GM21390 (cell line): ENCODE data around the gene TRIP6.
A peak's percentile ranks its signal among the peaks of the same experiment; 100 is the strongest.

ENCODE experiments used
- ATAC-seq: cut with Tn5 transposase; IDR thresholded peaks from one replicate; pipeline ENCODE4 v1.9.1; 2021; ENCODE audit not compliant: unreplicated experiment

Gene TRIP6

DNA sequence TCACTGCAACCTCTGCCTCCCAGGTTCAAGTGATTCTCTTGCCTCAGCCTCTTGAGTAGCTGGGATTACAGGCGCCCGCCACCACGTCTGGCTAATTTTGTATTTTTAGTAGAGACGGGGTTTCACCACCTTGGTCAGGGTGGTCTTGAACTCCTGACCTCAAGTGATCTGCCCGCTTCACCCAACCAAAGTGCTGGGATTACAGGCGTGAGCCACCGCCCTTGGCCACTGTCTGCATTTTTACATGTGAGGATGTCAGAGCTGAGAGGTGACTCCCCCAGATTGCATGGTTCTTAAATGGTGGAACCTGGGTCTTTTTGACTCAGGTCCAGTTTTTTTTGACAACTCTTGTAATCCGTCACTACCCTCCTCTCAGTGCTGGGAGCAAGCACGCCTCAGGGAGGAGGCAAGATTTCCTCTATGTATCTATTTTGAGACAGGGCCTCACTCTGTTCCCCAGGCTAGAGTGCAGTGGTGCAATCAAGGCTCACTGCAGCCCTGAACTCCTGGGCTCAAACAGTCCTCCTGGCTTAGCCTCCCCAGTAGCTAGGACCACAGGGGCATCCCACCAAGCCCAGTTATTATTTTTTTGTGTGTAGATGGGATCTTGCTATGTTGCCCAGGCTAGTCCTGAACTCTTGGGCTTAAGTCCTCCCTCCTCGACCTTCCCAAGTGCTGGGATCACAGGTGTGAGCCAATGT, 6.6 kb downstream of the TRIP6 start:
- ATAC-seq, result no peak

DNA sequence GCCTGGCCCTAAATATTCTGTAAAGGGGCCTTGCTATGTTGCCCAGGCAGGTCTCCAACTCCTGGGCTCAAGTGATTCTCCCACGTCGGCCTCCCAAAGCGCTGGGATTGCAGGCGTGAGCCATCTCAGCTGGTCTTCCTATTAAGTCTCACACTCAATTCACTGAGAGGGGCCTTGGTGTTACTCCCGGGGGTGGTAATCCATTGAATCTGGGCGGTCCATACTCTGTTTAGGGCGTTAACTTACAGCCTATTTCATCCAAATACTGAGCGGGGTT, 7.1 kb downstream of the TRIP6 start:
- ATAC-seq, result no peak

DNA sequence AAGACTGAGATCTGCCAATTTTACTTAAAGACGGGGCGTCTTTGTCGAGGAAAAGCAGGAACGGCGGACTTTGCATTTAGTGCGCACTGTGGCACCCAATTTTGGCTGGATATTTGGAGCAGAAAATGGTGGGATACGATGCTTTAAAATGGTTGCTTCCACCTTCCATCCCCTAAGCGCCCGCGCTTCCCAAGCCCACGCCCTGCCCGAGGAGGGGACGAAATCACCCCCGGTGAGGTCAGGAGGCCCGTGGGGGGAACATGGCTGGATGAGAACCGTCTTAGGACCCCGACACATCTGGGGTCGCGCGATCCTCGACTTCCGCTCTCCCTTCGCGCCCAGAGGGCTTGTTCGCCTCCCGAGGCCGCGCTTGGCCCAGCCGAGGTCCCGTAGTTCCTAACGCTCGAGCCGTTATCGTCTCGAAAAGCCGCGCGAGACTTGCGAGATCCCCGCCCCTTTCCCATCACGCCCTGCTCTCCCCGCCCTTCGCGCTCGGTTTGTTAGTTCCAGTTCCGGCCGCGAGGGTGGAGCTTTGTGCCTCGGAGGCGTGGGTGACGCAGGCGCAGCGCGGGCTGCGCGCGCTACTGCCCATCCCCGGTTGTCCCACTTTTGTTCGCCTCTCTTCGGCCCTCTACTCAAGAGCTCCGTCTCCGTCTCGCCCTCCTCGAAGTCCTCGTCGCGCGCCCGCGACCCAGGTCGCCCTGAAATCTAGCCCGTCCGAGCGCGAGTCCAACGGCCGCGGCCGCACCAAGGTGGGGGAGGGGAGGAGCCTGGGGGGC, 7.6 kb downstream of the TRIP6 start, which contains the start of gene SRRT:
Gene SRRT (plus strand): TSS at position 527 of the 779 bp plus-strand sequence. CDS start 488 bp downstream, outside the sequence.
- ATAC-seq, result peak; percentile 86

DNA sequence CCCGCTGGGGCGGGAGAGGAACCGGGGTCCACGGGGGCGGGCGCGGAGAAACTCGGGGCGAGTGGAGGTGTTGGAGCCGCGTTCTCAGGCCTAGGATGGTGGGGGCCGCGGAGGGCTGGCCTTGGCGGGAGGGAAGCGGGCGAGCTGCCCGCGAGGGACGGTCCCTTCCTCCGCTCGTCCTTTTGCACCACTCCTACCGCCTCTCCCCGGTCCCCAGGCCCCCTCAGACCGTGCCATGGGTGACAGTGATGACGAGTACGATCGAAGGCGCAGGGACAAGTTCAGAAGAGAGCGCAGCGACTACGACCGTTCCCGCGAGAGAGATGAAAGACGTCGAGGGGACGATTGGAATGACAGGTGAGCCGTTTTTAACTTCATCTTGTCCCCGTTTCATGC, 8.2 kb downstream of the TRIP6 start:
- ATAC-seq, result peak; percentile 30

DNA sequence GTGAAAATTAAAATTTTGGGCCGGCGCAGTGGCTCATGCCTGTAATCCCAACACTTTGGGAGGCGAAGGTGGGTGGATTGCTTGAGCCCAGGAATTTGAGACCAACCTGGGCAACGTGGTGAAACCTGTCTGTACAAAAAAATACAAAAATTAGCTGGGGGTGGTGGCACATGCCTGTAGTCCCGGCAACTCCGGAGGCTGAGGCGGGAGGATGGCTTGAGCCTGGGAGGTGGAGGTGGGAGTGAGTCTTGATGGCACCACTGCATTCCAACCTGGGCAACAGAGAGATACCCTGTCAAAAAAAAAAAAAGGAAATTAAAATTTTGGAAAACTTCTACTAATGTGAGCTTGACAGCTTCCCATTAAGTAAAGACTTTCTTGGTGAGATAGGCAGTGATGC, 10.8 kb downstream of the TRIP6 start:
- ATAC-seq, result no peak

DNA sequence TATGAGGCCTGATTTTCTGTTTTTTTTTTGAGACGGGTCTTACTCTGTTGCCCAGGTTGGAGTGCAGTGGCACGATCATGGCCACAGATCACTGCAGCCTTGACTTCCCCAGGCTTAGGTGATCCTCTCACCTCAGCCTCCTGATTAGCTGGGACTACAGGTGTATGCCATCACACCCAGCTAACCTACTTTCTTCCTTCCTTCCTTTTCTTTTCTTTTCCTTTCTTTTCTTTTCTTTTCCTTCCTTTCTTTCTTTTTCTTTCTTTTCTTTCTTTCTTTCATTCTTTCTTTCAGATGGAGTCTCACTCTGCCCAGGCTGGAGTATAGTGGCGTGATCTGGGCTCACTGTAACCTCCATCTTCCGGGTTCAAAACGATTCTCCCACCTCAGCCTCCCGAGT, 11.5 kb downstream of the TRIP6 start:
- ATAC-seq, result no peak

DNA sequence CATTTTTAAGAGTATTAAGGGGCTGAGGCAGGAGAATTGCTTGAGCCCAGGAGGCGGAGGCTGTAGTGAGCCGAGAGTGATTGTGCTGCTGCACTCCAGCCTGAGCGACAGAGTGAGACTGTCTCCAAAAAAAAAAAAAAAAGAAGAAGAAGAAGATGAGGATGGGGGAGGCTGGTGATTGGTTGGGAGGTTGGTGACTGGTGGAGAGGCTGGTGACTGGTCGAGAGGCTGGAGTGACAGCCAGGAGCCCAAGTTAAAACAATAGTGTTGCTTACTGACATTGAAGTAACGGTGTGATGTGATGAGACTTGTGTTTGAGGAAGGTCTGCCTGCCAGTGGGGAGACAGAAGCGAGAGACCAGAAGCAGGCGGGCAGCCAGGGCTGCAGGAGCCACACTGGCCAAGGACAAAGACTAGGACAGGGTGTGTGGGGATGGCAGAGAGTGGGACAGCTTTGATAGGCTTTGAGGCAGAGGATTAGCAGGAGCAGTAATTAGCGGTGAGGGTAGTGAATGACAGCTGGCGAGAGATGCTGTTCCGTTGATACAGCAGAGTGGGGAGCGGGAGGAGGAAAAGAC, 12.6 kb downstream of the TRIP6 start:
- ATAC-seq, result no peak

DNA sequence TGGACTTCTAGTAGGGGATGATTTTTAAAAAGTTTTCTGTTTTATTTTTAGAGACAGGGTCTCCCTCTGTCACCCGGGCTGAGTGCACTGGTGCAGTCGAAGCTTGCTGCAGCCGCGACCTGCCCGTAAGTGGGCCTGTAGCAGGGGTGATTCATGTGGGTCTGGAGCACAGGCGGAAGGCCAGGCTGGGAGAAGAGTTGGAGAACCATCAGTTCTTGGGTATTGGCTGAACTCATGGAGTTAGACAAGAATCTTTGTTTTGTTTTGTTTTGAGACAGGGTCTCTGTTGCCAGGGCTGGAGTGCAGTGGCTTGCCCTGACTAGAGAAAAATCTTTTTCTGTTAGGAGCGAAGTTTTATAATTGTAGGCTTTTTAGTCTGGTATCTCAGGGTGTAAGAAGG, 13.5 kb downstream of the TRIP6 start:
- no peak for ATAC-seq

DNA sequence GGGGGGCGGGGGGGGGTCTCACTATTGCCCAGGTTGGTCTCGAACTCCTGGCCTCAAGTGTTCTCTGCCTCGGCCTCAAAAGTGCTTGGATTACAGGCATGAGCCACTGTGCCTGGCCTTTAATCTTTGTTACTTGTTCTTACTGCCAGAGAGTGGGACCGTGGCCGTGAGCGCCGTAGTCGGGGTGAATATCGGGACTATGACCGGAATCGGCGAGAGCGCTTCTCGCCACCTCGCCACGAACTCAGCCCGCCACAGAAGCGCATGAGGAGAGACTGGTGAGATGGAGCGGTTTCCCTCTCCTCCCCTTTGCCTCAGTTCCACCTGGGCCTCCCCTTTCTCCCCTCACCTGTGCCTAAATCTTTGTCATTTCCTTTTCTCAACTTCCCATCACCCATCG, 13.9 kb downstream of the TRIP6 start:
- ATAC-seq, result no peak

DNA sequence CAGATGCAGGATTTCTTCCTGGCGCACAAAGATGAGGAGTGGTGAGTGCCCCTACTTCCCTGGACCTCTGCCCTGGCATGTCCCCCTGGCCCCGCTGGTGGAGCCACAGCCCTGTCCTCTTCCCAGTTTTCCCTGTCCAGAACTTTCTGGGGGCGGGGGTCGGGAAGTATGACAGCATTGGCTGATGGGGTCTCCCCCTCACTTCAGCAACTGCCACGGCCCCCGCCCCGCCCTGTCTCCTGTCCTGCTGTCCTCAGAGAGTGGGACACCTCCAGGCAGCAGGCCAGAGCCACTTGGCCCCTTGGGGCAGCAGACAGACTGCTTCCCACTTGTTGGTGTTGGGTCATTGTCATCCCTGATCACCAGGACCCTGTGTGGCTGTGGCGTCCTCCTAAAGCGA, 15.0 kb downstream of the TRIP6 start:
- ATAC-seq, result no peak

DNA sequence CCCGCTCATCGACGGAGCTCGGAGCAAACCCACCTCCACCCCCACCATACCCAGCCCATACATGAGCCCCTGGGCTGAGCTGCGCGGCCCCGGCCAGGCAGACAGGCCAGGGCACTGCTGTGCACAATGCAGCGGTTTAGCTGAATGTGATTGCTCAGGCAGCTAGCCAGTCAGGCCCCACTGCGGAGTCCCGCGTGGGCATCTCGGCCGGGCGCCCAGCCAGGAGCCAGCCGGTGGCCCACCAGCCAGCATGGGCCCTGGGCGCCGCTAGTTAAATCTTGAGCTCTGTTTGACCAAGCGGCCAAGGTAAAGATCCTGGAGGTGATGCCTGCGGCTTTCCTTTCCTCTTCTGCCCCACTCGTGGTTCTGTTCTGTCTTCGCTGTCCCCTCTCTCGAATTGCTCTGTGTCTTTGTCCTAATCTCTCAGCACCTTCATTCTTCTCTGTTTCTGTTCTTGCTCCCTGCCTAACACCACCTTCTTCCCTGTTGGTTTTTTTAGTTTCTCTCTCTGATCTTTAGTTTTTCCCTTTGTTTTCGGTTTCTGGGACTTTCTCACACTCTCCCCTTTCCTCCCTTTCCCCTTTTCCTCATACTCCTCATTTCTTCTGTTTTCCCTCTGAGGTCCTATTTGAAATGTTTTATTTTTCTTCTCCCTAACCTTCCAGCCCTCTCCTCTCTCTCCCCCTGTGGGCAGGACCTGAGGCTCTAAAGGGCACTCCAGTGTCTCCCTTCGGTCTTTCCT, 15.8 kb downstream of the TRIP6 start:
- ATAC-seq, result no peak

DNA sequence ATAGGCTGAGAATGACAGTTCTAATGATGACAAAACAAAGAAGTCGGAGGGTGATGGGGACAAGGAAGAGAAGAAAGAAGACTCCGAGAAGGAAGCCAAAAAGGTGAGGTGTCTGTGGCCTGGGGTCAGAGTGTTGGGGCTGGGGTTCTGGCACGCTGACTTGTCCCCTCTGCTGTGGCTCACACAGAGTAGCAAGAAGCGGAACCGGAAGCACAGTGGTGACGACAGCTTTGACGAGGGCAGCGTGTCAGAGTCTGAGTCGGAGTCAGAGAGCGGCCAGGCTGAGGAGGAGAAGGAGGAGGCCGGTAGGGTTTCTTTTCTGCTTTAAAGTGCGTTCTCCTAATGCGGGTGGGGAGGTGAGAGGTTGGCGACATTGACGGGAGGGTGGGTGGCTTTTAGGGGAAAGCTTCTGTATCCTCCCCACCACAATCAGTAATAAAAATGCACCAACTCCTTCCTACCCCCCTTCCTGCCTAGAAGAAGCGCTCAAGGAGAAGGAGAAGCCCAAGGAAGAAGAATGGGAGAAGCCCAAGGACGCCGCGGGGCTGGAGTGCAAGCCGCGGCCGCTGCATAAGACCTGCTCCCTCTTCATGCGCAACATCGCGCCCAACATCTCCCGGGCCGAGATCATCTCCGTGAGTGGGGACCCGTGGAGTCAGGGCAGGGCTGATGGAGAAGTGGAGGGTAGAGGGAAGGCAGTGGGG, 17.7 kb downstream of the TRIP6 start:
- ATAC-seq, result no peak

DNA sequence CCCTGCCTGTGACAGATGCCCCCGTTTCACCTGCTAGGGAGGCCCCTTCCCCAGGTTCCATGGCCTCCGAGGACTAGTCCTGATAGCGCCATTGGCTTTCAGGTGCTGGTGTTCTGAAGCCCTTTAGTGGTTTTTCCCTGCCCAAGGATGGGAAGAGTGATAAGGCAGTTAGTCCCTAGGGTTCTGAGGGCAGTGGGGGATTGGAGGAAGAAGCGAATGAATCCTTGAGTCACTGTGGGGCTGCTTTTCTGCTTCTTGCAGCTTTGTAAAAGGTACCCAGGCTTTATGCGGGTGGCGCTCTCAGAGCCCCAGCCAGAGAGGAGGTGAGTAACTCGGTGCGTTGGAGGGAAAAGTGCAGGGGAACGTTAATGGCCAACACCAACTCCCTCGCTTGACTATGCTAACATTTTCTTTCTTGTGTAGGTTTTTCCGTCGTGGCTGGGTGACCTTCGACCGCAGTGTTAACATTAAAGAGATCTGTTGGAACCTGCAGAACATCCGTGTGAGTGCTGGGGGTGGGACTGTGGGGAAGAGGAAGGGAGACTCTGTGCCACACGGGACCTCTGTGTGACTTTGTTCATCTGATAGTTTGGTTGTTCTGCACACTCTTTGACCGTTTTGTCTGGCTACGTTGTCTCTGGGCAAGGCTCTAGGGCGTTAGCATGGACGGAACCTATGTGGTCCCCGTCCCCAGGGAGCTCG, 18.4 kb downstream of the TRIP6 start:
- no peak for ATAC-seq

DNA sequence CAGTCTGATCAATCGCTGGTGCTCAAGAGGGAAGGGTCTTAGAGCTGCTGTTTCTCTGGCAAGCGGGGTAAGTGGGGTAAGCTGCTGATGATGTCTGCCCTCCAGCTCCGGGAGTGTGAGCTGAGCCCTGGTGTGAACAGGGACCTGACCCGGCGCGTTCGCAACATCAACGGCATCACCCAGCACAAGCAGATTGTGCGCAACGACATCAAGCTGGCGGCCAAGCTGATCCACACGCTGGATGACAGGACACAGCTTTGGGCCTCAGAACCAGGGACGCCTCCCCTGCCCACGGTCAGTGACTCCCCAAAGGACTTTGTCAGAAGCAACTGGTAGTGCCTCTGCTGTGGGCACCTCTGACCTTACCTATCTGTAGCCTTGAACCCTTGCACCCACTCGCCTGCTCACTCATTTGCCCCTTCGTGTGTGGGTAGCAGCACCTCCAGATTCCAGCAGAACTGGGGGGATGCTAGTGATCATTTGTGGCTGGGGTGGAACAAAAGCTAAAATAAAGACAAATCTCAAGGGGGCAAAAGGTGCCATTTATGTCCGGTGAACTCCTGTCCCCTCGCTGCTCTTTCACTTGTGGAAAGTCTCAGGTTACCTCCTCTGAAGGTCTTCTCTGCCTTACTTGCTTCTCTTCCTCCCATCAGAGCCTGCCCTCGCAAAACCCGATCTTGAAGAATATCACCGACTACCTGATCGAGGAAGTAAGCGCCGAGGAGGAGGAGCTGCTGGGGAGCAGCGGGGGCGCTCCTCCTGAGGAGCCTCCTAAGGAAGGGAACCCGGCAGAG, 19.2 kb downstream of the TRIP6 start:
- ATAC-seq, result no peak

DNA sequence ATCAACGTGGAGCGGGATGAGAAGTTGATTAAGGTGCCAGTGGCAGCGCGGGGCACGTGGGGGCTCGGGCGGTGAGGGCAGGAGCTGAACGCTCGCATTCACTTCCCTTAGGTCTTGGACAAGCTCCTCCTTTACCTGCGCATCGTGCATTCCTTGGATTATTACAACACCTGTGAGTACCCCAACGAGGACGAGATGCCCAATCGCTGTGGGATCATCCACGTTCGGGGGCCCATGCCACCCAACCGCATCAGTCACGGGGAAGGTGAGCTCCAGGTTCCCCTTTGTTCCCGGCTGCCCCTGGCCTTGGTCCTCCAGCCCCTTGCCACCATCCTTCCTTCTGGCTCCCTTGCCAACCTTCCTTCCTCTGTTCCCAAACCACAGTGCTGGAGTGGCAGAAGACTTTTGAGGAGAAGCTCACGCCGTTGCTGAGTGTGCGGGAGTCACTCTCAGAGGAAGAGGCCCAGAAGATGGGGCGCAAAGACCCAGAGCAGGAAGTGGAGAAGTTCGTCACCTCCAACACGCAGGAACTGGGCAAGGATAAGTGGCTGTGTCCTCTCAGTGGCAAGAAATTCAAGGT, 19.8 kb downstream of the TRIP6 start:
- ATAC-seq, result no peak

DNA sequence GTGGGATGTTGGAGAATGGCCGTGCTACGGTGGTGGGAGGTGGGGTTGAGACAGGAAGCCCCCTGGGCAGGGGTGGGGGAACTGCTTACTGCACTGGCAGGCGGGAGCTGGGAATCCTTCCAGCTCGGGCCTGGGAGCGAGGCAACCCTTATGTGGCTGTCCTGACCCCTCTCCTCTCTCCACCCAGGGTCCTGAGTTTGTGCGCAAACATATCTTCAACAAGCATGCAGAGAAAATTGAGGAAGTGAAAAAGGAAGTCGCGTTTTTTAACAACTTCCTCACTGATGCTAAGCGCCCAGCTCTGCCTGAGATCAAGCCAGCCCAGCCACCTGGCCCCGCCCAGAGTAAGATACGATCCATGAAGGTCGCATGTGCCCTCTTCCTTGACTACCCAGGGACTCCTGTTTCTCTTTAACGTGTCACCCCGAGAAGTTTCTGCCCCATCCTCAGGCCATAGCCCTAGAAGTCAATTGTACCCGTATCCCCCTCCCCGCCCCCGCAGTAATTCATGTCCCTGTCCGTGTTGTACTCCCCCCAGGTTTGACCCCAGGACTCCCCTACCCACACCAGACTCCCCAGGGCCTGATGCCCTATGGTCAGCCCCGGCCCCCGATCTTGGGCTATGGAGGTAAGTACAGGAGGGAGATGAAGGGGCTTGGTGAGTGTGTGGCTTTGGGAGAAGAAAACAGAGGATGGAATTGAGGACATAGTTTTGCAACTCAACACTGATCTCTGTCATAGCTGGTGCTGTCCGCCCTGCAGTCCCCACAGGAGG, 20.5 kb downstream of the TRIP6 start:
- peak; percentile 40 for ATAC-seq

DNA sequence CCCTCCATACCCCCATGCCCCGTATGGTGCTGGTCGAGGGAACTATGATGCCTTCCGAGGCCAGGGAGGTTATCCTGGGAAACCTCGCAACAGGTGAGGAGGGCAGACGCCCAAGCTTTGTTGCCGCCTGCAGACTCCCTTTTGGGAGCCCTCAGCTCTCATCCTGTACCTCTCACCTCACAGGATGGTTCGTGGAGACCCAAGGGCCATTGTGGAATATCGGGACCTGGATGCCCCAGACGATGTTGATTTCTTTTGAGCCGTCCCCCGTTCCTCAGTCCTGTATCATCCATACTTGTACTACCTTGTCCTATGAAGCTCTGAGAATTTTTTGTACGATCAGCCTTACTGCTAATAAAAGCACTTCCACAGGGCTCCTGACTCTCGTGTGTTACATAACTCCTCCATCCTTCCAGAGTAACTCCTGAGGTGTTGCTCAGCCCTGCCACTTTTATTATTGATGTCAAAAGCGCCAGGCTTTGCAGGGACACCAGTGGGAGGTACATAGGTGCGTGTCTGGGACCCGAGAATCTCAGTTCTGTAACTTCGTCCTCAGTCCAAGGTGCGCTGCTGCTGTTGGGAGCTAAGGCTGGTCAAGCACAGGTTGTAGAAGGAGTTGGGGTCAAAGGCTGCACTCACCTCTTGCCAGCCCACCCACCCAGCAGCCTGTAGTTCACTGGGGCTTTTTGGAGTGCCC, 21.3 kb downstream of the TRIP6 start:
- ATAC-seq, result no peak
